CD14-positive monocyte (primary cell): Measurements from ENCODE around the gene DHX32. TPM values are rescaled to one million over a fixed set of nuclear protein-coding genes. Genes with fewer than 3 reads are reported as not detected.

Source experiments
- DNase-seq, 3 donors: peaks; one replicate each; pipeline ENCODE4 v3.0.0-alpha.2; 2011 to 2022
- H2AFZ ChIP-seq: 2 replicates; pipeline ENCODE4 v1.6.0; 2012; ENCODE audit warnings: mild to moderate bottlenecking, low read depth, low read length, inconsistent platforms; ENCODE audit not compliant: insufficient read depth, poor library complexity, severe bottlenecking
- H3K27ac ChIP-seq, 2 donors: 1 replicate in 1 of 2; 2 replicates in 1 of 2; pipeline ENCODE4 v1.5.1; 2012 to 2013; ENCODE audit warnings: low read length in 2 of 2, control low read depth in 1 of 2, inconsistent platforms in 1 of 2, low read depth in 1 of 2, mild to moderate bottlenecking in 1 of 2
- H3K27me3 ChIP-seq, 2 donors: one replicate each; pipeline versions ENCODE4 v1.6.0 to v1.6.1; 2011 to 2013; ENCODE audit warnings: low read length in 2 of 2; ENCODE audit not compliant: control insufficient read depth in 2 of 2, insufficient read depth in 2 of 2
- H3K36me3 ChIP-seq, 2 donors: replicated peaks in 1 of 2; 1 replicate in 1 of 2; 2 replicates in 1 of 2; pipeline versions ENCODE4 v1.5.1 to v1.6.1; 2012 to 2013; ENCODE audit warnings: low read length in 2 of 2, control low read depth in 1 of 2, inconsistent platforms in 1 of 2, mild to moderate bottlenecking in 1 of 2; ENCODE audit not compliant: insufficient read depth in 2 of 2, control insufficient read depth in 1 of 2
- H3K4me1 ChIP-seq, 2 donors: 1 replicate in 1 of 2; 2 replicates in 1 of 2; pipeline versions ENCODE4 v1.5.1 to v1.6.1; 2012 to 2013; ENCODE audit warnings: low read length in 2 of 2, control low read depth in 1 of 2, inconsistent platforms in 1 of 2, mild to moderate bottlenecking in 1 of 2, moderate library complexity in 1 of 2; ENCODE audit not compliant: insufficient read depth in 2 of 2, control insufficient read depth in 1 of 2
- H3K4me2 ChIP-seq: replicated peaks from 2 replicates; pipeline ENCODE3; 2012; ENCODE audit warnings: low read length, moderate library complexity, mild to moderate bottlenecking; ENCODE audit not compliant: poor library complexity, severe bottlenecking; ENCODE audit errors: extremely low read depth
- H3K4me3 ChIP-seq, 3 experiments: fragments of 200-600 bp in 1 of 3; sonication (generic) in 1 of 3; replicated peaks in 1 of 3; 1 replicate in 2 of 3; 2 replicates in 1 of 3; pipeline ENCODE4 v1.5.1; 2011 to 2013; ENCODE audit warnings: low read length in 3 of 3, mild to moderate bottlenecking in 3 of 3, control low read depth in 2 of 3, low read depth in 2 of 3, inconsistent platforms in 1 of 3, moderate library complexity in 1 of 3
- H3K79me2 ChIP-seq: 2 replicates; pipeline ENCODE4 v1.6.0; 2012; ENCODE audit warnings: mild to moderate bottlenecking, control low read depth, inconsistent platforms, low read length, moderate library complexity; ENCODE audit not compliant: insufficient read depth
- H3K9ac ChIP-seq: 2 replicates; pipeline ENCODE4 v1.6.0; 2017; ENCODE audit warnings: low read length, mild to moderate bottlenecking; ENCODE audit not compliant: insufficient read depth, poor library complexity, severe bottlenecking
- H3K9me3 ChIP-seq, 2 donors: replicated peaks in 1 of 2; 1 replicate in 1 of 2; 2 replicates in 1 of 2; pipeline versions ENCODE4 v1.5.1 to v1.6.1; 2012 to 2013; ENCODE audit warnings: low read length in 2 of 2, control low read depth in 1 of 2; ENCODE audit not compliant: control insufficient read depth in 1 of 2, insufficient read depth in 1 of 2
- H4K20me1 ChIP-seq: 2 replicates; pipeline ENCODE4 v1.6.0; 2012; ENCODE audit warnings: mild to moderate bottlenecking, low read length, control low read depth, moderate library complexity; ENCODE audit not compliant: insufficient read depth
- H3K27ac Mint-ChIP-seq, 7 donors: one replicate each; pipeline ENCODE4 v1.8.0; 2020; ENCODE audit warnings: mild to moderate bottlenecking in 7 of 7, mixed read lengths in 7 of 7, moderate library complexity in 6 of 7, inconsistent platforms in 2 of 7
- H3K27me3 Mint-ChIP-seq, 3 donors: one replicate each; pipeline ENCODE4 v1.8.0; 2021 to 2022; ENCODE audit warnings: low read depth in 3 of 3, mild to moderate bottlenecking in 3 of 3, mixed read lengths in 3 of 3, moderate library complexity in 3 of 3, inconsistent platforms in 1 of 3
- H3K36me3 Mint-ChIP-seq, 2 donors: one replicate each; pipeline ENCODE4 v1.8.0; 2020; ENCODE audit warnings: mixed read lengths in 2 of 2, inconsistent platforms in 1 of 2, mild to moderate bottlenecking in 1 of 2
- H3K4me1 Mint-ChIP-seq: one replicate; pipeline ENCODE4 v1.8.0; 2020; ENCODE audit warnings: mild to moderate bottlenecking, mixed read lengths
- H3K4me3 Mint-ChIP-seq, 2 donors: one replicate each; pipeline ENCODE4 v1.8.0; 2020; ENCODE audit warnings: mild to moderate bottlenecking in 2 of 2, mixed read lengths in 2 of 2, moderate library complexity in 1 of 2
- H3K9me3 Mint-ChIP-seq, 7 donors: one replicate each; pipeline ENCODE4 v1.8.0; 2020 to 2022; ENCODE audit warnings: mixed read lengths in 7 of 7, mild to moderate bottlenecking in 6 of 7, moderate library complexity in 6 of 7, inconsistent platforms in 2 of 7
- CTCF ChIP-seq: fragments of 200-600 bp; IDR thresholded peaks from one replicate; pipeline ENCODE4 v1.8.0; 2022; ENCODE audit warnings: antibody characterized with exemption, mild to moderate bottlenecking
- WGBS: methylation state at CpG from one replicate; pipeline ENCODE4 v1.1.5; 2013; ENCODE audit warnings: missing lambda C conversion rate; ENCODE audit not compliant: insufficient coverage; 5-methylcytosine and 5-hydroxymethylcytosine counted together
- intact Hi-C, 2 donors: fragments of 100-400 bp; cut with micrococcal nuclease; formaldehyde crosslinking; loops; one replicate each; pipeline versions ENCODE4 v1.15.0 to v1.15.1; 2023
- polyA plus RNA-seq, 3 donors: library from polyadenylated mRNA; depleted of rRNA in 1 of 3; unstranded in 2 of 3; stranded (reverse) in 1 of 3; fragments of 300-500 nt in 2 of 3; fragments of >200 nt in 1 of 3; fragmentation: Illumina TruSeq in 2 of 3; gene quantifications; 1 replicate in 2 of 3; 2 replicates in 1 of 3; pipeline ENCODE4 v1.2.3, GENCODE V29; 2012 to 2021

The DHX32 gene
- polyA plus RNA-seq, 3 donors = 6.0 to 20.5 (median 16.4) TPM

- Histone ChIP-seq H3K4me2 (no peak overlapping the region), H3K79me2 (no peaks in the 10 kb centered on the region), H3K4me1 (no peaks in the 10 kb centered on the region), H3K27me3 (no peaks in the 10 kb centered on the region), H3K36me3 (peaks cover 34 to 80% of the 10 kb centered on the region in 2 donors), H4K20me1 (no peaks in the 10 kb centered on the region), H3K9me3 (no peaks in the 10 kb centered on the region), H2AFZ (no peak overlapping the region), H3K4me3 (no peak overlapping the region), H3K9ac (no peak overlapping the region), H3K27ac (no peak overlapping the region)
- WGBS = 90% methylated on average over 8 of the region's 8 CpGs
- TF ChIP-seq CTCF = no peak
- no peaks in the 10 kb centered on the region for H3K4me1 Mint-ChIP-seq
- no peaks in the 10 kb centered on the region for H3K9me3 Mint-ChIP-seq
- intact Hi-C loops = no loop called here
- peak overlapping the region in 1 of 7 donors; percentile 21 for H3K27ac Mint-ChIP-seq
- H3K36me3 Mint-ChIP-seq = peaks cover 54 to 63% of the 10 kb centered on the region in 2 donors
- no peak overlapping the region for H3K4me3 Mint-ChIP-seq
- peaks cover 0 to 3% (median 0%) of the 10 kb centered on the region in 3 donors for H3K27me3 Mint-ChIP-seq
- no peak for DNase-seq
These were observed 85.4 kb downstream of the DHX32 start for GRCh38 chr10:125795637-125796190.

- H3K27me3 Mint-ChIP-seq = peaks cover 0 to 3% (median 0%) of the 10 kb centered on the region in 3 donors
- DNase-seq = no peak
- no peak for TF ChIP-seq CTCF
- intact Hi-C loops = no loop called here
- H3K27ac ChIP-seq = no peak overlapping the region
- no peak overlapping the region for H3K4me3 ChIP-seq
- WGBS = 100% methylated on average over 1 of the region's 2 CpGs
- H3K9ac ChIP-seq = no peak overlapping the region
- no peak overlapping the region for H2AFZ ChIP-seq
- no peaks in the 10 kb centered on the region for H3K4me1 ChIP-seq
- no peaks in the 10 kb centered on the region for H3K27me3 ChIP-seq
- H3K36me3 Mint-ChIP-seq = peaks cover 55 to 60% of the 10 kb centered on the region in 2 donors
- no peaks in the 10 kb centered on the region for H3K9me3 Mint-ChIP-seq
- H3K27ac Mint-ChIP-seq = no peak overlapping the region
- no peaks in the 10 kb centered on the region for H3K79me2 ChIP-seq
- no peaks in the 10 kb centered on the region for H4K20me1 ChIP-seq
- H3K36me3 ChIP-seq = peaks cover 34 to 78% of the 10 kb centered on the region in 2 donors
- H3K9me3 ChIP-seq = no peaks in the 10 kb centered on the region
- no peak overlapping the region for H3K4me2 ChIP-seq
- H3K4me3 Mint-ChIP-seq = no peak overlapping the region
- no peaks in the 10 kb centered on the region for H3K4me1 Mint-ChIP-seq
These were observed 86.0 kb downstream of the DHX32 start for GRCh38 chr10:125795128-125795527.
